ENCODE data around the gene PHF21B. TPM values are rescaled to one million over a fixed set of nuclear protein-coding genes. Genes with fewer than 3 reads are reported as not detected.

The PHF21B gene
- total RNA-seq, 1 donor from 2014 or later: 6.7 TPM

DNA sequence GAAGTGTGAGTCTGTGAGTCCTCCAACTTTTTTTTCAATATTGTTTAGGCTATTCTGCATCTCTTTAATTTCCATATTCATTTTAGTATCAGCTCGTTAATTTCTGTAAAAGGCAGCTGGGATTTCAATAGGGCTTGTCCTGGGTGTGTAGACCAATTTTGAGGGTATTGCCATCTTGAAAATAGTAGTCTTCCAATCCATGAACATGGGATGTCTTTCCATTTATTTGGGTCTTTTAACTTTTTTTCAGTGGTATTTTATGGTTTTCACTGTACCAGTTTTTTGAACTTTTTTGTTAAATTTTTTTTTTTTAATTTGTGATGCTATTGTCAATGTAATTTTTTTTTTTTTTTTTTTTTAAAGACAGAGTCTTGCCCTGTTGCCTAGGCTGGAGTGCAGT lies 177.9 kb downstream of the PHF21B start:
- no peak for DNase-seq (ENCODE audit: low spot score)
- no peaks in the 10 kb centered on the region for H3F3A ChIP-seq (ENCODE audit: low read depth)
- H3K9ac ChIP-seq: no peak overlapping the region
- no peak overlapping the region for H3K4me2 ChIP-seq
- Mint-ChIP-seq H3K9me3 (peaks cover 21% of the 10 kb centered on the region), H3K4me1 (no peaks in the 10 kb centered on the region), H3K36me3 (no peaks in the 10 kb centered on the region), H3K27ac (no peak overlapping the region), H3K27me3 (ENCODE audit: insufficient read depth, low read depth) (peaks cover 4% of the 10 kb centered on the region), H3K4me3 (no peak overlapping the region)
- no peak overlapping the region for H3K4me3 ChIP-seq
- no peak overlapping the region for H3K27ac ChIP-seq
- no peaks in the 10 kb centered on the region for H3K79me2 ChIP-seq (ENCODE audit: low read depth)
- no peaks in the 10 kb centered on the region for H3K36me3 ChIP-seq
- no peak for TF ChIP-seq EZH2 (IDR thresholded peaks at IDR 0.05)
- no peak for TF ChIP-seq EZH2phosphoT487 (IDR thresholded peaks at IDR 0.05)
- TF ChIP-seq, protein P1, sequence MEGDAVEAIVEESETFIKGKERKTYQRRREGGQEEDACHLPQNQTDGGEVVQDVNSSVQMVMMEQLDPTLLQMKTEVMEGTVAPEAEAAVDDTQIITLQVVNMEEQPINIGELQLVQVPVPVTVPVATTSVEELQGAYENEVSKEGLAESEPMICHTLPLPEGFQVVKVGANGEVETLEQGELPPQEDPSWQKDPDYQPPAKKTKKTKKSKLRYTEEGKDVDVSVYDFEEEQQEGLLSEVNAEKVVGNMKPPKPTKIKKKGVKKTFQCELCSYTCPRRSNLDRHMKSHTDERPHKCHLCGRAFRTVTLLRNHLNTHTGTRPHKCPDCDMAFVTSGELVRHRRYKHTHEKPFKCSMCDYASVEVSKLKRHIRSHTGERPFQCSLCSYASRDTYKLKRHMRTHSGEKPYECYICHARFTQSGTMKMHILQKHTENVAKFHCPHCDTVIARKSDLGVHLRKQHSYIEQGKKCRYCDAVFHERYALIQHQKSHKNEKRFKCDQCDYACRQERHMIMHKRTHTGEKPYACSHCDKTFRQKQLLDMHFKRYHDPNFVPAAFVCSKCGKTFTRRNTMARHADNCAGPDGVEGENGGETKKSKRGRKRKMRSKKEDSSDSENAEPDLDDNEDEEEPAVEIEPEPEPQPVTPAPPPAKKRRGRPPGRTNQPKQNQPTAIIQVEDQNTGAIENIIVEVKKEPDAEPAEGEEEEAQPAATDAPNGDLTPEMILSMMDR (IDR thresholded peaks at IDR 0.05): no peak
- H3K4me1 ChIP-seq: no peaks in the 10 kb centered on the region
- no peak overlapping the region for H2AFZ ChIP-seq (replicated peaks)
- no peaks in the 10 kb centered on the region for H3K27me3 ChIP-seq
- peaks cover 4% of the 10 kb centered on the region for H3K9me3 ChIP-seq (ENCODE audit: low read depth)
- H4K20me1 ChIP-seq (ENCODE audit: low read depth): no peaks in the 10 kb centered on the region

Other genes with a start within 250 kb of the PHF21B start
- gene NUP50, start 153.9 kb upstream of the PHF21B start, total RNA-seq (ENCODE audit: low replicate concordance): 87.2 and 96.8 TPM in 2 replicates
- gene KIAA0930, start 230.9 kb upstream of the PHF21B start, total RNA-seq (ENCODE audit: low replicate concordance): 15.0 and 36.7 TPM in 2 replicates

Measured in neural progenitor cell (in vitro differentiated cells).